Upper lobe of right lung (tissue), 1 donor: ENCODE measurements around the gene OR2F1. TPM values are rescaled to one million over a fixed set of nuclear protein-coding genes. Genes with fewer than 3 reads are reported as not detected.

ENCODE experiments used
- ATAC-seq: fragments of 200-7000 bp; cut with Tn5 transposase; one replicate; pipeline ENCODE4 v1.9.1; 2020; ENCODE audit warnings: mild to moderate bottlenecking, moderate library complexity
- DNase-seq: peaks from one replicate; pipeline ENCODE4 v3.0.0-alpha.2; 2020
- H3K27ac ChIP-seq: fragments of 200-600 bp; one replicate; pipeline ENCODE4 v1.8.0; 2022
- H3K27me3 ChIP-seq: fragments of 200-600 bp; one replicate; pipeline ENCODE4 v1.8.0; 2022; ENCODE audit warnings: mild to moderate bottlenecking
- H3K36me3 ChIP-seq: fragments of 200-600 bp; one replicate; pipeline ENCODE4 v1.8.0; 2022
- H3K4me1 ChIP-seq: fragments of 200-600 bp; one replicate; pipeline ENCODE4 v1.8.0; 2022
- H3K4me3 ChIP-seq: fragments of 200-600 bp; one replicate; pipeline ENCODE4 v1.8.0; 2022; ENCODE audit warnings: mild to moderate bottlenecking
- H3K9me3 ChIP-seq: fragments of 200-600 bp; one replicate; pipeline ENCODE4 v1.8.0; 2022
- CTCF ChIP-seq: fragments of 200-600 bp; IDR thresholded peaks from one replicate; pipeline ENCODE4 v1.8.0; 2022; ENCODE audit warnings: antibody characterized with exemption
- intact Hi-C: fragments of 100-400 bp; cut with DNase I; formaldehyde crosslinking; loops from one replicate; pipeline ENCODE4 v1.11.0; 2022
- total RNA-seq: library from RNA; stranded (reverse); fragmentation: NEBNext Ultra II Directional; extraction: Animal tissue kit (Norgen Biotek cat#: 25700); gene quantifications from one replicate; pipeline ENCODE4 v1.2.1, GENCODE V29; 2021
- donor health status: DM: no; HTN: yes; CAD: no; lungs with severe emphysema.

Gene OR2F1
- total RNA-seq, 1 donor from 2014 or later, result not detected

GRCh38 chr7:144011458-144012230 lies 57.0 kb downstream of the OR2F1 start:
- Histone ChIP-seq H3K27me3 (no peaks in the 10 kb centered on the region), H3K4me1 (no peaks in the 10 kb centered on the region), H3K9me3 (no peaks in the 10 kb centered on the region), H3K4me3 (no peak overlapping the region), H3K36me3 (no peaks in the 10 kb centered on the region), H3K27ac (no peak overlapping the region)
- ATAC-seq (no peak), DNase-seq (no peak)
- no peak for TF ChIP-seq CTCF
- intact Hi-C loops, result no loop called here

Other genes starting within 250 kb of the OR2F1 start
- 0.52 TPM for gene CTAGE6, start 197.1 kb upstream of the OR2F1 start, total RNA-seq
- gene TCAF1, start 52.7 kb upstream of the OR2F1 start, total RNA-seq, result 42.6 TPM
- not detected for gene OR2F2, start 19.6 kb upstream of the OR2F1 start, total RNA-seq
- gene OR6B1, start 45.5 kb downstream of the OR2F1 start, total RNA-seq, result not detected
- not detected for gene OR2A5, start 94.1 kb downstream of the OR2F1 start, total RNA-seq
- gene OR2A25, start 115.0 kb downstream of the OR2F1 start, total RNA-seq, result not detected
- gene OR2A12, start 131.4 kb downstream of the OR2F1 start, total RNA-seq, result not detected
- not detected for gene OR2A2, start 154.7 kb downstream of the OR2F1 start, total RNA-seq
- gene OR2A14, start 168.3 kb downstream of the OR2F1 start, total RNA-seq, result not detected
- 9.5 TPM for gene CTAGE4, start 228.6 kb downstream of the OR2F1 start, total RNA-seq
- gene ARHGEF35, start 241.0 kb downstream of the OR2F1 start, total RNA-seq, result 11.5 TPM